Esophagus muscularis mucosa (tissue), 4 donors: ENCODE data around the gene RIMS3. TPM values are rescaled to one million over a fixed set of nuclear protein-coding genes. Genes with fewer than 3 reads are reported as not detected.

ENCODE experiments used
- DNase-seq: peaks from one replicate; pipeline ENCODE4 v3.0.0-alpha.2; 2017; ENCODE audit errors: extremely low spot score
- H3K27ac ChIP-seq, 4 donors: fragments of 200-600 bp; sonication (generic); replicated peaks in 1 of 4; 1 replicate in 3 of 4; 2 replicates in 1 of 4; pipeline ENCODE4 v1.5.1; 2016 to 2019; ENCODE audit warnings: mild to moderate bottlenecking in 1 of 4
- H3K27me3 ChIP-seq, 4 donors: fragments of 200-600 bp; sonication (generic); one replicate each; pipeline versions ENCODE4 v1.5.1 to v1.6.0; 2016 to 2019
- H3K36me3 ChIP-seq, 4 donors: fragments of 200-600 bp; sonication (generic); one replicate each; pipeline ENCODE4 v1.5.1; 2016 to 2019
- H3K4me1 ChIP-seq, 4 donors: fragments of 200-600 bp; sonication (generic); one replicate each; pipeline ENCODE4 v1.5.1; 2016 to 2019
- H3K4me3 ChIP-seq, 4 donors: fragments of 200-600 bp; sonication (generic); 1 replicate in 2 of 4; 2 replicates in 2 of 4; pipeline ENCODE4 v1.5.1; 2016 to 2019; ENCODE audit warnings: mild to moderate bottlenecking in 4 of 4, moderate library complexity in 1 of 4
- H3K9me3 ChIP-seq, 4 donors: fragments of 200-600 bp; sonication (generic); 1 replicate in 3 of 4; 2 replicates in 1 of 4; pipeline ENCODE4 v1.5.1; 2016 to 2019
- EP300 ChIP-seq: sonication (generic); formaldehyde crosslinking; IDR thresholded peaks from one replicate; pipeline ENCODE4 v1.6.1; 2017; ENCODE audit warnings: antibody characterized with exemption
- POLR2A ChIP-seq: fragments of 450-650 bp; IDR thresholded peaks from one replicate; pipeline ENCODE4 v1.6.1; 2017; ENCODE audit warnings: antibody characterized with exemption, moderate library complexity, mild to moderate bottlenecking, low read depth
- POLR2AphosphoS5 ChIP-seq, 2 donors: sonication (generic); formaldehyde crosslinking; IDR thresholded peaks; one replicate each; pipeline ENCODE4 v1.6.1; 2017; ENCODE audit warnings: antibody characterized with exemption in 2 of 2
- WGBS: methylation state at CpG from one replicate; pipeline ENCODE4 v1.1.5; 2018; 5-methylcytosine and 5-hydroxymethylcytosine counted together
- intact Hi-C: fragments of 100-400 bp; cut with DNase I; formaldehyde crosslinking; loops from one replicate; pipeline ENCODE4 v1.15.1; 2023
- total RNA-seq, 4 donors: library from RNA; depleted of rRNA; stranded (reverse); fragments of >200 nt; gene quantifications; one replicate each; pipeline versions ENCODE4 v1.1.0 to v1.2.1, GENCODE V29; 2016
- TF ChIP-seq, protein P1 (sequence below), 3 experiments: fragments of 200-600 bp in 2 of 3; fragments of 450-650 bp in 1 of 3; sonication (generic) in 2 of 3; IDR thresholded peaks; one replicate each; pipeline ENCODE4 v1.5.1; 2017 to 2019; ENCODE audit warnings: antibody characterized with exemption in 3 of 3, mild to moderate bottlenecking in 2 of 3, moderate library complexity in 1 of 3

The RIMS3 gene
- total RNA-seq, 4 donors from 2014 or later = 5.4 to 15.7 (median 9.2) TPM

DNA sequence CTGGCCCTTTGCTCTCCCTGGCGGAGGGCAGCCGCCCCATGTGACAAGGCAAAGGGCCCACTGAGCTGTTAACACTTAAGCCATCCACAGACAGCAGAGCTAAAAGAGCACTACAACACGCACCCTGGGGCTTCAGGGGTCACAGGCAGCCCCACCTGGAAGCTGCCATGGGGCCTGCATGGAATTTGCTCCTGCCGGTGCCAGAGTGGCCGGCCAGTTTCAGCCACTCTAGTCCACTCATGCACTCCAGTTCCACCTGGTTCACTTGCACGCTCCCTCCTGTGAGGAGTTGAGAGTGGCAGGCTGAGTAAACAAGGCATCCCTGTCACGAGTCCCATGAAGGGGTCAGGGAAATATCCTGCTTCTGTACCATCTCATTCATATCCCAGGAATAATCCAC lies 55.3 kb downstream of the RIMS3 start:
- intact Hi-C loops = loop anchor here (5.0 to 10.0 kb wide), 2 partner anchors 165 to 342 kb away; no protein-coding TSS in a partner anchor
- DNase-seq = no peak
- no peaks in the 10 kb centered on the region for H3K27me3 ChIP-seq

DNA sequence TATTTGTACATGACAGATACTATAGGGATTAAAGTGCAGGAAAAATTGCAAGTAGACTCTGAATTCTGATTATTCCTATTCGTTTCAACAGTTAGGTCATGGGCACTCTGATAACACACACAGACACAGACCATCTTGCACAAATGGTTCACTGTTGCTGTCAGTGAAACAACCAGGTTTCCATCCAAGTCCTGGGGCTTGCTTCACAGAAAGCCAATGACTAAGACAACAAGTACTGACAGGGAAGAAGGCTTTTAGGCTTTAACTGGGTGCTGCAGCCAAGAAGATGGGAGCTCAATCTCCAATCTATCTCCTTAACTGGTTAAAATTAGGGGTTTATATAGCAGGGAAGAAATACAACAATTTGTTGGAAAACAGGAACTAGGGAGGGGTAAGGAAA lies 57.6 kb downstream of the RIMS3 start:
- Histone ChIP-seq H3K9me3 (no peaks in the 10 kb centered on the region), H3K27ac (no peak overlapping the region), H3K36me3 (no peaks in the 10 kb centered on the region), H3K27me3 (peaks cover 0 to 5% (median 0%) of the 10 kb centered on the region in 4 donors), H3K4me3 (no peak overlapping the region), H3K4me1 (peaks cover 0 to 5% (median 4%) of the 10 kb centered on the region in 4 donors)
- DNase-seq = no peak
- 77% methylated on average over 1 of the region's 1 CpG for WGBS
- no peak for TF ChIP-seq EP300
- TF ChIP-seq POLR2AphosphoS5 (IDR thresholded peaks at IDR 0.05) = no peak
- TF ChIP-seq POLR2A = no peak
- TF ChIP-seq, protein P1, sequence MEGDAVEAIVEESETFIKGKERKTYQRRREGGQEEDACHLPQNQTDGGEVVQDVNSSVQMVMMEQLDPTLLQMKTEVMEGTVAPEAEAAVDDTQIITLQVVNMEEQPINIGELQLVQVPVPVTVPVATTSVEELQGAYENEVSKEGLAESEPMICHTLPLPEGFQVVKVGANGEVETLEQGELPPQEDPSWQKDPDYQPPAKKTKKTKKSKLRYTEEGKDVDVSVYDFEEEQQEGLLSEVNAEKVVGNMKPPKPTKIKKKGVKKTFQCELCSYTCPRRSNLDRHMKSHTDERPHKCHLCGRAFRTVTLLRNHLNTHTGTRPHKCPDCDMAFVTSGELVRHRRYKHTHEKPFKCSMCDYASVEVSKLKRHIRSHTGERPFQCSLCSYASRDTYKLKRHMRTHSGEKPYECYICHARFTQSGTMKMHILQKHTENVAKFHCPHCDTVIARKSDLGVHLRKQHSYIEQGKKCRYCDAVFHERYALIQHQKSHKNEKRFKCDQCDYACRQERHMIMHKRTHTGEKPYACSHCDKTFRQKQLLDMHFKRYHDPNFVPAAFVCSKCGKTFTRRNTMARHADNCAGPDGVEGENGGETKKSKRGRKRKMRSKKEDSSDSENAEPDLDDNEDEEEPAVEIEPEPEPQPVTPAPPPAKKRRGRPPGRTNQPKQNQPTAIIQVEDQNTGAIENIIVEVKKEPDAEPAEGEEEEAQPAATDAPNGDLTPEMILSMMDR (IDR thresholded peaks at IDR 0.05) = no peak
- intact Hi-C loops = no loop called here

More for the DNA sequence above, 55.3 kb downstream of the RIMS3 start:
- 84% methylated on average over 5 of the region's 7 CpGs for WGBS
- Histone ChIP-seq H3K4me3 (no peak overlapping the region), H3K27ac (no peak overlapping the region), H3K4me1 (peaks cover 0 to 5% (median 4%) of the 10 kb centered on the region in 4 donors), H3K36me3 (no peaks in the 10 kb centered on the region), H3K9me3 (no peaks in the 10 kb centered on the region)
- no peak for TF ChIP-seq POLR2A
- no peak for TF ChIP-seq POLR2AphosphoS5 (IDR thresholded peaks at IDR 0.05)
- TF ChIP-seq, protein P1 (IDR thresholded peaks at IDR 0.05) = no peak
- TF ChIP-seq EP300 = no peak

DNA sequence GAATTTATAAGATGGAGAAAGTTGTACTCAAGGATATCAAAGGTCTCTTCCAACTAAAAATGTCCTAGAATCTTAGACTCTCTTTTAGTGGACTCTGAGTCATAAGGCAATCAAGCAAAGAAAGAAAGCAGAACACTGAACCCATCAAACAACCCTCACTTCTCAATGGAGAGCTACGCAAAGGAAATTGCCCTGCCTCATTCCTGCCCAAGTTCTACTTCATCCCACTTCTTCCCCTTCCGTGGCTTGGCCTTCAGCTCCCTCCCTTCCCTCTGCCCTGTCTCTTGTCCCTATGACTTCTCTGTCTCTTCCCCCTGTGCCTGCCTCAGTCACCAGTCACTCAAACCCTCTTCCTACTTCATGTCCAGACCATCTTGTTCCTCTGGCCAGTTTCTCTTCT lies 58.5 kb downstream of the RIMS3 start:
- Histone ChIP-seq H3K4me3 (no peak overlapping the region), H3K27ac (no peak overlapping the region), H3K36me3 (no peaks in the 10 kb centered on the region), H3K27me3 (peaks cover 0 to 12% (median 0%) of the 10 kb centered on the region in 4 donors), H3K4me1 (no peaks in the 10 kb centered on the region), H3K9me3 (no peaks in the 10 kb centered on the region)
- TF ChIP-seq POLR2AphosphoS5 (IDR thresholded peaks at IDR 0.05) = no peak
- no peak for TF ChIP-seq POLR2A
- TF ChIP-seq, protein P1 (IDR thresholded peaks at IDR 0.05) = no peak
- no peak for TF ChIP-seq EP300
- intact Hi-C loops = no loop called here
- WGBS = 79% methylated on average over 2 of the region's 2 CpGs
- DNase-seq = no peak

DNA sequence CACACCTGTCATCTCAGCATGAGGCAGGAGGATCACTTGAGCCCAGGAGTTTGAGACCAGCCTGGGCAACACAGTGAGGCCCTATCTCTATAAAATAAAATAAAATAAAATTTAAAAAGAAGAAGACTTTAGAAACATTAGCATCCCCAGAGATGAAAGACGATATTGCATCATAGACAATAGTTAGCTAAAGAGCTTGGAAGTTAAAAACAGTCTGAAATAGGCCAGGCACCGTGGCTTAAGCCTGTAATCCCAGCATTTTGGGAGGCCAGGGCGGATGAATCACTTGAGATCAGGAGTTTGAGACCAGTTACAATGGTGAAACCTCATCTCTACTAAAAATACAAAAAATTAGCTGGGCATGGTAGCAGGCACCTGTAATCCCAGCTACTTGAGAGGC lies 59.3 kb downstream of the RIMS3 start:
- Histone ChIP-seq H3K27ac (no peak overlapping the region), H3K4me3 (no peak overlapping the region), H3K4me1 (no peaks in the 10 kb centered on the region), H3K9me3 (no peaks in the 10 kb centered on the region), H3K36me3 (no peaks in the 10 kb centered on the region), H3K27me3 (peaks cover 0 to 13% (median 0%) of the 10 kb centered on the region in 4 donors)
- 56% methylated on average over 3 of the region's 3 CpGs for WGBS
- no peak for DNase-seq
- intact Hi-C loops = no loop called here
- TF ChIP-seq, protein P1 (IDR thresholded peaks at IDR 0.05) = no peak
- TF ChIP-seq POLR2AphosphoS5 (IDR thresholded peaks at IDR 0.05) = no peak
- TF ChIP-seq EP300 = no peak
- no peak for TF ChIP-seq POLR2A

DNA sequence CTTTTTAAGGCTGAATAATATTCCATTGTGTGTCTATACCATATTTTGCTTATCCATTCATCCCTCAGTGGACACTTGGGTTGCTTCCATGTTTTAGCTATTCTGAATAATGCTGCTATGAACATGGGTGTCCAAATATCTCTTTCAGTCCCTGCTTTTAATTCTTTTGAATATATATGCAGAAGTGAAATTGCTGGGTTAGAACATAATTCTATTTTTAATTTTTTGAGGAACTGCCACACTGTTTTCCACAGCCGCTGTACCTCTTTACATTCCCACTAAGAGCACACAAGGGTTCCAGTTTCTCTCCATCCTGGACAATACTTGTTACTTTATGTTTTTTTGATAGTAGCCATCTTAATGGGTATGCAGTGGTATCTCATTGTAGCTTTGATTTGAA lies 65.6 kb downstream of the RIMS3 start:
- Histone ChIP-seq H3K27ac (no peak overlapping the region), H3K4me1 (no peaks in the 10 kb centered on the region), H3K27me3 (peaks cover 0 to 13% (median 0%) of the 10 kb centered on the region in 4 donors), H3K9me3 (no peaks in the 10 kb centered on the region), H3K36me3 (no peaks in the 10 kb centered on the region), H3K4me3 (no peak overlapping the region)
- WGBS = 96% methylated on average over 1 of the region's 1 CpG
- no peak for DNase-seq
- TF ChIP-seq, protein P1 (IDR thresholded peaks at IDR 0.05) = no peak
- TF ChIP-seq POLR2AphosphoS5 (IDR thresholded peaks at IDR 0.05) (no peak), POLR2A (no peak), EP300 (no peak)
- intact Hi-C loops = no loop called here
